Testis (tissue), 3 donors: ENCODE data around the gene THOC6. TPM values are rescaled to one million over a fixed set of nuclear protein-coding genes. Genes with fewer than 3 reads are reported as not detected.

Experiments
- DNase-seq: peaks from one replicate; pipeline ENCODE4 v3.0.0-alpha.2; 2019
- H3K27ac ChIP-seq, 2 donors: fragments of 200-600 bp; sonication (generic); one replicate each; pipeline ENCODE4 v1.5.1; 2019
- H3K27me3 ChIP-seq: fragments of 200-600 bp; sonication (generic); one replicate; pipeline ENCODE4 v1.5.1; 2019
- H3K36me3 ChIP-seq: fragments of 200-600 bp; sonication (generic); one replicate; pipeline ENCODE4 v1.5.1; 2017; ENCODE audit warnings: low read depth; ENCODE audit errors: missing control alignments
- H3K4me1 ChIP-seq: fragments of 200-600 bp; sonication (generic); one replicate; pipeline ENCODE4 v1.5.1; 2019
- H3K4me3 ChIP-seq, 2 donors: fragments of 200-600 bp; sonication (generic); one replicate each; pipeline ENCODE4 v1.5.1; 2017 to 2019
- H3K9me3 ChIP-seq: fragments of 200-600 bp; sonication (generic); one replicate; pipeline ENCODE4 v1.5.1; 2017
- CTCF ChIP-seq, 3 experiments: fragments of 450-650 bp in 2 of 3; fragments of 200-600 bp in 1 of 3; sonication (generic) in 1 of 3; IDR thresholded peaks; one replicate each; pipeline ENCODE4 v1.5.1; 2016 to 2019; ENCODE audit warnings: antibody characterized with exemption in 3 of 3, mild to moderate bottlenecking in 2 of 3, moderate library complexity in 1 of 3
- POLR2A ChIP-seq: fragments of 450-650 bp; IDR thresholded peaks from one replicate; pipeline ENCODE4 v1.6.1; 2017; ENCODE audit warnings: antibody characterized with exemption, mild to moderate bottlenecking, moderate library complexity
- WGBS, 2 donors: methylation state at CpG; one replicate each; pipeline ENCODE4 v1.1.5; 2018; 5-methylcytosine and 5-hydroxymethylcytosine counted together
- intact Hi-C: fragments of 100-400 bp; cut with DNase I; formaldehyde crosslinking; loops from one replicate; pipeline ENCODE4 v1.15.1; 2023; ENCODE audit warnings: low total_unique reads
- polyA plus RNA-seq: library from polyadenylated mRNA; stranded (reverse); fragments of 350-450 nt; fragmentation: Illumina TruSeq; extraction: RNeasy Lipid Tissue Mini Kit (QIAGEN cat#74804); gene quantifications from one replicate; pipeline ENCODE4 v1.2.3, GENCODE V29; 2014; ENCODE audit warnings: low read depth, low replicate concordance; ENCODE audit not compliant: insufficient read depth
- total RNA-seq, 2 donors: library from RNA; depleted of rRNA; stranded (reverse); fragments of >200 nt; gene quantifications; one replicate each; pipeline ENCODE4 v1.2.3, GENCODE V29; 2016

The THOC6 gene
- total and polyA plus RNA-seq, 3 donors from 2014 or later = 17.3 to 27.3 (median 19.6) TPM

GRCh38 chr16:2976673-2977072 is 47.2 kb upstream of the THOC6 start:
- no peaks in the 10 kb centered on the region for H3K27me3 ChIP-seq
- TF ChIP-seq CTCF (IDR thresholded peaks at IDR 0.05) = no peak
- TF ChIP-seq POLR2A = no peak
- no peak for DNase-seq
- no peak overlapping the region for H3K27ac ChIP-seq
- peaks cover 18% of the 10 kb centered on the region for H3K4me1 ChIP-seq
- H3K9me3 ChIP-seq = no peaks in the 10 kb centered on the region
- WGBS, 2 donors = 96% methylated on average over 13 to 15 of the region's 15 CpGs
- no peaks in the 10 kb centered on the region for H3K36me3 ChIP-seq
- no peak overlapping the region for H3K4me3 ChIP-seq
- intact Hi-C loops = no loop called here

- Histone ChIP-seq H3K27ac (no peak overlapping the region), H3K27me3 (no peaks in the 10 kb centered on the region), H3K4me1 (peaks cover 20% of the 10 kb centered on the region), H3K9me3 (no peaks in the 10 kb centered on the region), H3K36me3 (no peaks in the 10 kb centered on the region), H3K4me3 (no peak overlapping the region)
- intact Hi-C loops = no loop called here
- DNase-seq = no peak
- 85 to 86% methylated on average over 4 to 6 of the region's 6 CpGs for WGBS, 2 donors
- TF ChIP-seq POLR2A = no peak
- no peak for TF ChIP-seq CTCF (IDR thresholded peaks at IDR 0.05)
Measured at GRCh38 chr16:2977440-2977839, 46.4 kb upstream of the THOC6 start.

- intact Hi-C loops = no loop called here
- no peak for DNase-seq
- no peaks in the 10 kb centered on the region for H3K27me3 ChIP-seq
- H3K9me3 ChIP-seq = no peaks in the 10 kb centered on the region
- WGBS, 2 donors = 1 to 5% methylated on average over 32 to 43 of the region's 43 CpGs
- no peaks in the 10 kb centered on the region for H3K36me3 ChIP-seq
- H3K4me3 ChIP-seq = peak overlapping the region; percentile 76 to 77
- TF ChIP-seq CTCF (IDR thresholded peaks at IDR 0.05) (no peak), POLR2A (no peak)
- H3K27ac ChIP-seq = peak overlapping the region in 1 of 2 donors; percentile 89
- H3K4me1 ChIP-seq = peaks cover 20% of the 10 kb centered on the region
Measured at GRCh38 chr16:2979669-2980226, 44.1 kb upstream of the THOC6 start.

- no peaks in the 10 kb centered on the region for H3K27me3 ChIP-seq
- peak; percentile 90 for DNase-seq
- no peak for TF ChIP-seq POLR2A
- TF ChIP-seq CTCF (IDR thresholded peaks at IDR 0.05) = no peak
- 5 to 10% methylated on average over 20 to 73 of the region's 91 CpGs for WGBS, 2 donors
- no peaks in the 10 kb centered on the region for H3K9me3 ChIP-seq
- peak within 1 kb of the TSS; percentile 76 to 77 for H3K4me3 ChIP-seq
- intact Hi-C loops = no loop called here
- H3K27ac ChIP-seq = peak within 1 kb of the TSS; percentile 34 to 89
- peaks cover 26% of the 10 kb centered on the region for H3K4me1 ChIP-seq
- H3K36me3 ChIP-seq = no peaks in the 10 kb centered on the region
Measured at GRCh38 chr16:2980227-2981176, 43.3 kb upstream of the THOC6 start, which contains the start of gene PKMYT1. Gene PKMYT1, minus strand, starts transcription at chr16:2980446. Its CDS starts 789 bp downstream, at chr16:2979657.
